Measurements from ENCODE around the gene B3GAT1.

Gene B3GAT1

GRCh38 chr11:134371436-134372185 is 40.4 kb downstream of the B3GAT1 start:
- H3K4me3 ChIP-seq (ENCODE audit: low read depth, low read length), result no peak overlapping the region
- TF ChIP-seq CTCF (IDR thresholded peaks at IDR 0.05; ENCODE audit: borderline replicate concordance, insufficient read depth, low read depth, low read length), result no peak

GRCh38 chr11:134370526-134371435 is 41.3 kb downstream of the B3GAT1 start:
- H3K4me3 ChIP-seq (ENCODE audit: low read depth, low read length), result no peak overlapping the region
- no peak for TF ChIP-seq CTCF (IDR thresholded peaks at IDR 0.05; ENCODE audit: borderline replicate concordance, insufficient read depth, low read depth, low read length)

GRCh38 chr11:134369656-134370525 is 42.2 kb downstream of the B3GAT1 start:
- no peak for TF ChIP-seq CTCF (IDR thresholded peaks at IDR 0.05; ENCODE audit: borderline replicate concordance, insufficient read depth, low read depth, low read length)
- no peak overlapping the region for H3K4me3 ChIP-seq (ENCODE audit: low read depth, low read length)

- no peak for TF ChIP-seq CTCF (IDR thresholded peaks at IDR 0.05; ENCODE audit: borderline replicate concordance, insufficient read depth, low read depth, low read length)
- no peak overlapping the region for H3K4me3 ChIP-seq (ENCODE audit: low read depth, low read length)
Observed at GRCh38 chr11:134367781-134368180, 44.3 kb downstream of the B3GAT1 start.

- no peak for TF ChIP-seq CTCF (IDR thresholded peaks at IDR 0.05; ENCODE audit: borderline replicate concordance, insufficient read depth, low read depth, low read length)
- no peak overlapping the region for H3K4me3 ChIP-seq (ENCODE audit: low read depth, low read length)
Observed at GRCh38 chr11:134366254-134366653, 45.8 kb downstream of the B3GAT1 start.

- TF ChIP-seq CTCF (IDR thresholded peaks at IDR 0.05; ENCODE audit: borderline replicate concordance, insufficient read depth, low read depth, low read length), result no peak
- no peak overlapping the region for H3K4me3 ChIP-seq (ENCODE audit: low read depth, low read length)
Observed at GRCh38 chr11:134365011-134365925, 46.8 kb downstream of the B3GAT1 start.
